HS-27A (cell line): ENCODE measurements around the gene GTF3C6.
"Not testable (repeated sequence)": the region's sequence is repeated elsewhere in the genome, so short reads cannot be mapped to it uniquely, and the experiment has no call there.

Source experiments
- DNase-seq: peaks from one replicate; pipeline ENCODE4 v3.0.0-alpha.2; 2012; ENCODE audit warnings: low read depth, missing footprints

GTF3C6 gene, protein sequence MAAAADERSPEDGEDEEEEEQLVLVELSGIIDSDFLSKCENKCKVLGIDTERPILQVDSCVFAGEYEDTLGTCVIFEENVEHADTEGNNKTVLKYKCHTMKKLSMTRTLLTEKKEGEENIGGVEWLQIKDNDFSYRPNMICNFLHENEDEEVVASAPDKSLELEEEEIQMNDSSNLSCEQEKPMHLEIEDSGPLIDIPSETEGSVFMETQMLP

DNA sequence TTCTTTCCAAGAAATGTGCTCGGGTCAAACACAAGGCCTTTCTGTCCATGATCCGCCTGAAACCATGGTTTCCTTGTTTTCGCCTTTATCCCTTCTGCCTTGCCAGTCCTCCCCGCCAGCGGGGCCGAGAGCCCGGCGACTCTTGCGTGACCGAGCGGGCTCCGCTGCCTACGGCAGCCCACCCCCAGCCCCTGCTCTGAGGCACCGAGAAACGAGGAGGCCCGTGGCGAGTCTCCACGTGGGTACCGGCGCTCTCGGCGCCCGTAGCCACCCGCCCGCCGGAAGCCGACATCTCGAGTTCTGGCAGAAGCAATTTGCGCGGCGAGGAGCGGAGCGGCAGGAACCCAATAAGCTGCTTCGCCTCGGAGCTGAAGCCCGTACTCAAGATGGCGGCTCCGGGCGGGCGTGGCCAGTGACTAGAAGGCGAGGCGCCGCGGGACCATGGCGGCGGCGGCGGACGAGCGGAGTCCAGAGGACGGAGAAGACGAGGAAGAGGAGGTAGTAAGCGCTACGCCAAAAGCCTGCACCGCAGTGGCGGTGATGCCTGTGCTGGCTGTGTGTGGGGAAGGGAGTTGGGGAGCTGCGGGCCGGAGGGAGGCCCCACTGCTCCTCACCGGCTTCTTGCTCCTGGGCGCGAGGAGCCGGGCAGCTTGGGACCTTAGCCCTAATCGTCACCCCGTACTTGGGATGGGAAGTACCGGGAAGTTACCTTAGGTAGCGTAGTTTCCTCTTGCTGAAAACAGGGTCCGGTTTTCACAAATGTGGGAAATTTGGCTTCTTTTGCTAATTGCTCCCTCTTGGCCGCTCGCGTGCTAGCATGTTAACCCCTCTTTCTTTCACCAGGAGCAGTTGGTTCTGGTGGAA is at the start of gene GTF3C6:
Gene GTF3C6, plus strand, starts transcription at position 378 of the 864 bp plus-strand sequence. Its CDS starts 64 bp downstream, at position 442.
- peak; percentile 86 for DNase-seq

DNA sequence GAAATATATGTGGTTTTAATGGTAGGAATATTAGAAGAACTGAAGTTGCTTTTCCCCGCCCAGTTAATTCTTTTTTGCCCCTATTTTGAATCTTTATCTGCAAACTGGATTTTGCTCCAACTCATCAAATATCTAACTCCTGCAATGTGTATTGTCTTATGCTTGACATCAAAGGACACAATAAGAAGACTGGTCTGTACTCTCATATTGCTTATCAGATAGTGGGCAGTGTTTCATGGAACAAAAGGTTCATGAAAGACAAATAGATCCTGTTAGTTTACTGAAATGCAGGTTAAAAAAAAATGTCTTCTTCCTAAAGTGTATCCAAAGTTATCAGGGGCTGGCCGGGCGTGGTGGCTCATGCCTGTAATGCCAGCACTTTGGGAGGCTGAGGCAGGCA is 27.7 kb upstream of the GTF3C6 start:
- DNase-seq: no peak

DNA sequence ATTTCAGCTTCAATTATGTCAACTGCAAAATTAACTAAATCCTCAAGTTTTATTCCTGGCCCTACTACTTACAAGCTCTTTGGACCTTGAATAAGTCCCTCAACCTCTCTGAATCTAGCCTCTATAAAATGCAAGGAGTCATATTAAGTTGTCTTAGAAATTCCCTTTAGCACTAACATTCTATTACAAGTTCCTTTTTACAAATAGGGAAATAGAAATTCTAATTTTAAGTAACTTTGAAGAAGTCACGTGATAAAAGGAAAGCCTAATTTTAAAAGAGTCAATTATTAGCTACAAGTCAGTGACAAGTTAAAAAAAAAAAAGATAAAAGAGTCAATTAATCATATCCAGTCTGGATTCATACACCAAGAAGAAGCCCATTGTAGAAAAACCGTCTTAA is 24.6 kb upstream of the GTF3C6 start:
- DNase-seq: no peak

DNA sequence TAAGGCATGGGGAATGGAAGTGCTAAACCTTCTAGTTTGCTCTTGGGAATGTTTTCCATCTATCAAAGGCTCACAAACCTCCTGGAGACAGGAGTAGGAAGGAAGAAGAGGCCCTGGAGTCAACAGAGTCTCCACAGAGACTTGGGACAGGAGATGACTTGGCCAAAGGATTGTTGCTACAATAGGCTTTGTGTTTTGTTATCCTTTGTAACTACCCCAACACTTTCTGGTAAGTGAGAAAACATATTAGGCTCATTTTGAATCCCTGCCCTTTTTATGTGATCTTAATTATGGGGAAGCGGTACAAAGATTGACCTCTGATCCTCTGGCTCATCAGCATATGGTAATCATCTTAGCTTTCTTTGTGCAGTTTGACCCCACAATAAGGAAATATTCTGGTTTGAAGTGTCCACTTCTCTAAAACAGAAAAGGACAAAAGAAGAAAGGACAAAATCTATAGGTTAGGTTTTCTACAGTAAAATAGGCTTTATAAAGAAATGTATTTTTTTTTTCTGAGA is 24.1 kb upstream of the GTF3C6 start:
- no peak for DNase-seq

DNA sequence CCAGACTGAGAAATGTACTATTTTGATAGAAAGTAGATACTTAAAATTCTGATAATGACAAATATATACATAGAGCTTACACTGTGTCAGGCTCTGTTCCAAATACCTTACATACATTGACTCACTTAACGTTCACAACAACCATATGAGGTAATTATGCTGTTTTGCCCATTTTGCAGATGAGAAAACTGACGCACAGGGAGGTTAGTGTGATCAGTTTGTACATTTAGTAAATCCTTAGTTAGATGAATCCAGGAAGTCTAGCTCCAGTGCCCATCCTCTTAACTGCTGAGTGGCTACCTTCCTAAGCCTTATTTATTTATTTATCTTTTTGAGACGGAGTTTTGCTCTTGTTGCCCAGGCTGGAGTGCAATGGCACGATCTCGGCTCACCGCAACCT is 23.3 kb upstream of the GTF3C6 start:
- DNase-seq: no peak

DNA sequence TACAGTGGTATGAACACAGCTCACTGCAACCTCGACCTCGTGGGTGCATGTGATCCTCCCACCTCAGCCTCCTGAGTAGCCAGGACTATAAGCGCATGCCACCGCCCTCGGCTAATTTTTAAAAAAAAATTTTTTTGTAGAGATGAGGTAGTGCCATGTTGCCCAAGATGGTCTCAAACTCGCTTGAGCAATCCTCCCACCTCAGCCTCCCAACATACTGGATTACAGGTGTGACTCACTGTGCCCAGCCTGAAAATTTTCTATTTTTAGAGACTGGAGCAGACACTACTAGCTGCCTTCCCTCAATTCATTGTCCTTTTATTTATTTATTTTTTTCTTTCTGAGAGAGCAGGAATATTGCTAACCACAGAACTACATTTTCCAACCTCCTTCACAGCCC is 20.3 kb upstream of the GTF3C6 start:
- no peak for DNase-seq

DNA sequence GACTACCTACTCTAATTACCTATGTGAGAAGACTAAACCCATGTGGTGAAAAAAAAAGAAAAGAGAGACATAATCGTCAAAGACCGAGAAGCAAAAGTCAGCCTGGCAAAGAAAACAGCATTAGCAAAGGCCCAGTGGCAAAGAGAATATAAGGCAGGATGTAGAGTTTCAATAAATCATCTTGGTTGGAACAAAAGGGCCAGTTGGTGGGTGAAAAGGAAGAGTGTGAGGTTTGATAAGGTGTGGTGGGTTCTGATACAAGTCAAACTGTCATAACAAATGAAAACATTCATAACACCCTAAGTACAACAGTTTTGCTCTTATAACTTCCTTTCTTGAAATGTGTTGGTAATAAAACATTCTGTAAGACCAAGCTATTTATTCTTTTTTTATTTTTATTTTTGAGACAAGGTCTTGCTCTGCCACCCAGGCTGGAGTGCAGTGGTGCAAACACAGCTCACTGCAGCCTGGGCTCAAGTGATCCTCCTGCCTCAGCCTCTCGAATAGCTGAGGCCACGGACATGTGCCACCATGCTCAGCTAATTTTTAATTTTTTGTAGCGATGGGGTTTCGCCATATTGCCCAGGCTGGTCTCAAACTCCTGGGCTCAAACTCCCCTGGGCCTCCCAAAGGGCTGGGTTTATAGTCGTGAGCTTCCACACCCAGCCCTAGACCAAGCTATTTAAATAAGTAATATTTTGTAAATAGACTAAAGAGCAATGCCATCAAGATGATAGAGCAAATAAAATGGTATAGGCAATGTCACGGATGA is 18.9 kb upstream of the GTF3C6 start:
- DNase-seq: no peak

DNA sequence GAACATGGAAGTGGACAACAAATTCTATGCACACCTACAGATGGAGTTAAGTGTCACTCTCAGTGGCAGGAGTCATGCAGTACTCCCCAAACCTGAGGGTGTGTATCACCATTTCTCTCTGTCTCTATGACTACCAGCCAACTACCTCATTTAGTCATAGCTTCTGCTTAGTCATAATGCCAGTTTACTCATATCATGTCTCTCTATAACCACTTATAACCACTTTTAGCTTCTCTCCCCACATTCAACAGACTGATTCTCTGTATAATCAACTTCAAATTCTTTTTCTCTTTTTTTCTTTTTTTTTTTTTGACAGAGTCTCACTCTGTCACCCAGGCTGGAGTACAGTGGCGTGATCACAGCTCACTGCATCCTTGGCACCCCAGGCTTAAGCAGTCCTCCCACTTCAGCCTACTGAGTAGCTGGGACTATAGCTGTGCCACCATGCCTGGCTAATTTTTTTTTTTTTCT is 13.8 kb upstream of the GTF3C6 start:
- DNase-seq: peak; percentile 69

DNA sequence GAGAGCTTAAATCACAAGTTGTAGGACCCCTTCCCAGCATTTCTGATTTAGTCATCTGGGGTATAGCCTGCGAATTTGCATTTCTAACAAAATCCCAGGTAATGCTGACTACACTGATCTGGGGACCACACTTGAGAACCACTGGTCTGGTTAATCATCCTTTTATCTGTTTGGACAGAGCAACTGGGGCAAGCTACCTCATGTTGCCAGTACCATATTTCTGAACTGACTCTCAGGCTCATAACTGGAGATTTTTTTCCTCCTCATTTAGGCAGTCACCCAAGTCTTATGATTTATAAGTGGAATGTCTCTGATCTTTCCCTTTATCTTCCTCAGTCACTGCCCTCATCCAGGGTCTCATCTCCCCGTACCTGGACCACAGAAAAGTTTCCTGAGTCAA is 12.0 kb upstream of the GTF3C6 start:
- DNase-seq: no peak

DNA sequence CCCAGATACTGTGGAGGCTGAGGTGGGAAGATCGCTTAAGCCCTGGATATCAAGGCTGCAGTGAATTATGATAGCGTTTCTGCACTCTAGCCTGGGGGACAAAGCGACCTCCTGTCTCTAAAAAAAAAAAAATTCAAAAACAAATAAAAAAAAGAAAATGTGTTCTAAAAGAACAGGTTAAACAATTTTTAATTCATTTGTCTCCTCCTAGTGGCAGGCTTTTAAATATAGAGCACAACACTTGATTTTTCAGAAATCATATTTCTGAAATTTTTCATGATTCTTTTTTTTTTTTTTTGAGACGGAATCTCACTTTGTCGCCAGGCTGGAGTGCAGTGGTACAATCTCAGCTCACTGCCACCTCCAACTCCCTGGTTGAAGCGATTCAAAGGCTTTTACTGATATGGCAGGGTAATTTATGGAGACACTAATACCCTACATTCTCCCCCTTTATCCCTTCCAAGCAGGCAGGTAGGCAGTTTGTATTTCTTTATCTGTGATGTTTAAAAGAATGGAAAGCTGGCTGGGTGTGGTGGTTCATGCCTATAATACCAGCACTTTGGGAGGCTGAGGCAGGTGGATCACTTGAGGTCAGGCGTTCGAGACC is 8.7 kb upstream of the GTF3C6 start:
- DNase-seq: no peak

DNA sequence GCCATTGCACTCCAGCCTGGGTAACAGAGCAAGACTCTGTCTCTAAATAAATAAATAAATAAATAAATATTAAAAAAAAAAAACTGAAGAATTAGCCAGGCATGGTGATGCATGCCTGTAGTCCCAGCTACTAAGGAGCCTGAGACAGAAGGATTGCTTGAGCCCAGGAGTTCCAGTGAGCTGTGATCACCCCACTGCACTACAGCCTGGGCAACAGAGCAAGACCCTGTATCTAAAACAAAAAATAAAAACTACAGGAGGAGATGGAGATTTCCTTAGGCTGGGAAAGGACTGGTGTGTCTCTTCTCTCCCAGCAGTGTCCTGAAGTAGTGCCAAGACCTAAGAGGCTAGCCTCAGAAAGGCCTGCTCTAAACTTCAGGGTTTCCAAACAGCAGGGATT is 8.1 kb upstream of the GTF3C6 start:
- no peak for DNase-seq

DNA sequence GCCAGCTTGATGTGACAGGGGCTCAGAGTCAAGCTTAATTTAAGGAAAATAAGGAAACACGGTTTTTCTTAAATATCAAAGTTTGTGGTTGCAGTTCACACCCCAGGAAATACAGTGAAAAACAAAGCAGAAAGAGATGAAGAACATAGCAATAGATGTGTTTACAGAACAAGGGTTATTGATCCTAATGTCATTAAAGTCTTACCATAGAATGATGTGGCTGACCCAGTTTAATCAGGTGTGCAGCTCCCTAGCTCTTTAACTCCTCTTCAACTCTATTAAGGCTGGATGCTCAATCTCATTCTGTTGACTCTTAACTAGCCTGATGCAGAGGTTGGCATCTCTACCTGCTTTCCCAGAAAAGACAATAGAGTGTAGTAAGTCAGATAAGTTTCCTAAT is 7.5 kb upstream of the GTF3C6 start:
- DNase-seq: no peak

DNA sequence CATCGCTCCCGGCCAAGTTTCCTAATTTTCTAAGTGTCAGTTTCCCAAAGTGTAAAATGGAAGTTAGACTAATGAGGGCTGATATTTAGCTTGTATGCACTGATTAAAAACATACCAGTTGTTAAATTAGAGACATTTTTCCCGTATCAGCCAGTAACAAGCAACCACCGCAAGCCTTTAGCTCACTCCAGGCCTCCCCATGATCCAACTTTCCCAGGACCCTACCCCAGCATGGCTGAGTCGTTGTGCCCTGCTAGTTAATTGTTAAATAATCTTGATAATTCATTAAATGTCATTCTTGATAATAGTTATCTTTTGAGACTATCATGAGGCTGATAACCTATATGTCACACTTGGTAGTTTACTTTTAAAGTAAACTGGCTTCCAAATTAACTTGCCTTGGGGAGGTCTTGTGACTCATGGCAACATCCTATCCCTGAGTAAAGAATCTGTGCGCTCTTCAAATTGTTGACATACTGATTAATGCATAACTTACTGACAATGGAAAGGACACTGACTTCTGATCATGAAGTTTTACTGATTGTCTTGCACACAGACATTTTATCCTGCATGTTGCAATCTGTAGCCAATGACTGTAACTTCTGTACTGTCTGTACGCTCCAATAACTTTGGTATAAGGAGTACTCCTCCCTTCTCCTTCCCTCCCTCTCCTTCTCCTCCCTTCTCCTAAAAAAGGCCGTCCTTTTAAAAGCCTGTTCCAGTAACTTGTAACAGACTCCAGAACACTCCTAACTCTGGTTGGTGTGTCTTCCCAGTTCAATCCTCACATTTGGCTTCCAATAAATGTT is 6.3 kb upstream of the GTF3C6 start:
- DNase-seq: no peak

DNA sequence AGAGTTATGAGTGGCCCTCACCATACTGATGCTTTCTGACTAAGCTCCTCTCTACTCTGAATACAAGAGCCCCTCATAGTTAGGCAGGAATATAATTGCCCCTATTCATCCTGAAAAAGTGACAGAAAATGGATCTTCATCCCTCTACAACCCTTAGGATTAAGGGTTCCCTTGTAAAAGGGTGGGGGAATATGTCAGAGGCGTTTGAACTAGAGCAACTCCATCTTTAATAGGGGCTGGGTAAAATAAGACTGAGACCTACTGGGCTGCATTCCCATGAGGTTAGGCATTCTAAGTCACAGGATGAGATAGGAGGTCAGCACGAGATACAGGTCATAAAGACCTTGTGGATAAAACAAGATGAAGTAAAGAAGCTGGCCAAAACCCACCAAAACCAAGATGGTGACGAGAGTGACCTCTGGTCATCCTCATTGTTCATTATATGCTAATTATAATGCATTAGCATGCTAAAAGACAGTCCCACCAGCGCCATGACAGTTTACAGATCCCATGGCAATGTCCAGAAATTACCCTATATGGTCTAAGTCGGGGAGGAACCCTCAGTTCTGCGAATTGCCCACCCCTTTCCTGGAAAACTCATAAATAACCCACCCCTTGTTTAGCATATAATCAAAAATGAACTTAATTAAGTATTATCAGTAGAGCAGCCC is 4.7 kb upstream of the GTF3C6 start:
- DNase-seq: no peak

DNA sequence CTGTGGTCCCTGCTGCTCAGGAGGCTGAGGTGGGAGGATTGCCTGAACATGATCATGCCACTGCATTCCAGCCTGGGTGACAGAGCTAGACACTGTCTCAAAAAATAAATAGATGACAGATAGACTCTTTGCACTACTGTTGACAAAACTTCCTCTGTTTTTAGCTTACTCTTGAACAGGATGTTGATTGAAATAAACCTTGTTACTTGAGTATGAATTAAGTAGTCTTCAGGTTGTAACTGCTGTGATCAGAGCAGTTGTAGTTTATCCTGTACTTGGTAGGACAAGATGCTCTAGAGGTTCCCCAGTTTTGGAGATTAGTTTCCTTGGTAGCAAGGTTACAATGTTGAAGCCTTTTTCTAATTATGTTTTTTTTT is 1.5 kb downstream of the GTF3C6 start:
- DNase-seq: no peak

DNA sequence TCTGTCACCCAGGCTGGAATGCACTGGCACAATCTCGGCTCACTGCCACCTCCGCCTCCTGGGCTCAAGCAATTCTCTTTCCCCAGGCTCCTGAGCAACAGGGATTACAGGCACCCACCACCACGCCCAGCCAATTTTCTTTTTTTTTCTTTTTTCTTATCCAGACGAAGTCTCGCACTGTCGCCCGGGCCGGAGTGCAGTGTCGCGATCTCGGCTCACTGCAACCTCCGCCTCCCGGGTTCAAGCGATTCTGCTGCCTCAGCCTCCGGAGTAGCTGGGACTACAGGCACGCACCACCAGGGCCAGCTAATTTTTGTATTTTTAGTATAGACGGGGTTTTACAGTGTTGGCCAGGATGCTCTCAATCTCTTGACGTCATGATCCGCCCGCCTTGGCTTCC is 4.1 kb downstream of the GTF3C6 start:
- not testable (repeated sequence) for DNase-seq

DNA sequence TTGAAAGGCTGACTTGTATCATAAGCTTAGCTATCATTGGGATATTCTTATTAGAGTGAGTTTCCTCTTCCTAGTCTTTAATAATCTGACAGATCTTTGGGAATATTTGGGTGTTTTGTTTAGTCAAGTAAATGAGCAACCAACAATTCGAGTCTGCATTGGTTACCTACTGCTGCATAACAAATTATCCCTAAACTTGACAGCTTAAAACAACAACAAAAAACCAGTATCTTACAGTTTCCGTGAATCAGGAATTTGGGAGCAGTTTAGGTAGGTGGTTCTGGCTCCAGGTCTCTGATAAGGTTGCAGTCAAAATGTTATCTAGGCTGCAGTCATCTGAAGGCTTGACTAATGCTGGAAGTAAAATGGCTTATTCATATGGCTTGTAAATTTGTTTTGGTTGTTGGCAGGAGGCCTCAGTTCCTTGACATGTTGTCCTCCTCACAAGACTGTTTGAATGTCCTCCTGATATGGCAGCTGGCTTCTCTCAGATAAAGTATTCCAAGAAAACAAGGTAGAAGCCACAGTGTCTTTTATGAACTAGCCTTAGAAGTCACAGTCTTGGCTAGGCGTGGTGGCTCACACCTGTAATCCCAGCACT is 7.2 kb downstream of the GTF3C6 start:
- no peak for DNase-seq

DNA sequence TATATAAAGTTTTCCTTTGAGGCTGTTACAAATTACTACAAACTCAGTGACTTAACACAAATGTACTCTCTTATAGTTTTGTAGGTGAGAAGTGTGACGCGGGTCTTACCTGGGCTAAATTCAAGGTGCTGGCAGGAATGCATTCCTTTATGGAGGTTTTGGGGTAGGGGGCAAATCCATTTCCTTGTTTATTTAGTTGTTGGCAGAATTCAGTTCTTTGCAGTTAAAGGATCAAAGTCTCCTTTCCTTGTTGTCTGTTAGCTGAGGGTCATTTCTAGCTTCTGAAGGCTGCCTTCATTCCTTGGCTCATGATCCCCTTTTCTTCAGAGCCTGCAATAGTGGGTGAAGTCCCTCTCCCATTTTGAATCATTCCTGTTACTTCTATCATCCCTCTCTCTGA is 10.2 kb downstream of the GTF3C6 start:
- DNase-seq: not testable (repeated sequence)

DNA sequence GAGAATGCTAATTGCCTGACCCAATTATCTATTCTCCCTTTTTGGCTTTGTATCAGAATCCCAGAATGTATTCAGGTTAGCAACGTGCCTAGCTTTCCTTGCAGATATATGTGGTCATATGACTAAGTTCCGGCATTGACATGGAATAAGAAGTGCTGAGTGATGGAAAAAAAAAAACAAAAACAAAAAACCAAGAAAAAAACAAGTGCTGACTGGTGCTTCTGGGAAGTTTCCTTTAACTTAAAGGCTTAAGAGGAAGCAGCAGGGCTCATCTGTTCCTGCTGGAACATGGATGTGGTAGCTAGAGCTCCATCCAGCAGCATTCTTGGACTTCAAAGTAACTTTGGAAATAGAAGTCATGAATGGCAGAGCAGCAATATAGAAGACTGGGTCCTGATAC is 13.0 kb downstream of the GTF3C6 start:
- DNase-seq: no peak

DNA sequence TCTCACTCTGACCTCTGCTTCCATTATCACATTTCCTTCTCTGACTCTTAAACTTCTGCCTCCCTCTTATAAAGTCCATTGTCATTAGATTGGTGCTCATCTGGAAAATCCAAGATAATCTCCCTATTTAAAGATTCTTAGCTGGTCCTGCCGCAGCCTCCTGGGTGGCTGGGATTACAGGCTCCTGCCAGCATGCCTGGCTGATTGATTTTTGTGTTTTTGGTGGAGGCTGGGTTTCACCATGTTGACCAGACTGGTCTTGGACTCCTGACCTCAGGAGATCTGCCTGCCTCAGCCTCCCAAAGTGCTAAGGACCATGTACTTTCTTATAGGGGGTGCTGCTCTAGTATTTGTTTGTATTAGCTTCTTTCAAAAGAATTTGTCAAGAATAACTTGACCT is 18.1 kb downstream of the GTF3C6 start:
- no peak for DNase-seq
